HG03139 (cell line): ENCODE data around the gene SPN.
"Not testable (repeated sequence)": the region's sequence is repeated elsewhere in the genome, so short reads cannot be mapped to it uniquely, and the experiment has no call there.

Source experiments
- ATAC-seq: cut with Tn5 transposase; IDR thresholded peaks from one replicate; pipeline ENCODE4 v1.9.1; 2021; ENCODE audit not compliant: unreplicated experiment

The SPN gene

DNA sequence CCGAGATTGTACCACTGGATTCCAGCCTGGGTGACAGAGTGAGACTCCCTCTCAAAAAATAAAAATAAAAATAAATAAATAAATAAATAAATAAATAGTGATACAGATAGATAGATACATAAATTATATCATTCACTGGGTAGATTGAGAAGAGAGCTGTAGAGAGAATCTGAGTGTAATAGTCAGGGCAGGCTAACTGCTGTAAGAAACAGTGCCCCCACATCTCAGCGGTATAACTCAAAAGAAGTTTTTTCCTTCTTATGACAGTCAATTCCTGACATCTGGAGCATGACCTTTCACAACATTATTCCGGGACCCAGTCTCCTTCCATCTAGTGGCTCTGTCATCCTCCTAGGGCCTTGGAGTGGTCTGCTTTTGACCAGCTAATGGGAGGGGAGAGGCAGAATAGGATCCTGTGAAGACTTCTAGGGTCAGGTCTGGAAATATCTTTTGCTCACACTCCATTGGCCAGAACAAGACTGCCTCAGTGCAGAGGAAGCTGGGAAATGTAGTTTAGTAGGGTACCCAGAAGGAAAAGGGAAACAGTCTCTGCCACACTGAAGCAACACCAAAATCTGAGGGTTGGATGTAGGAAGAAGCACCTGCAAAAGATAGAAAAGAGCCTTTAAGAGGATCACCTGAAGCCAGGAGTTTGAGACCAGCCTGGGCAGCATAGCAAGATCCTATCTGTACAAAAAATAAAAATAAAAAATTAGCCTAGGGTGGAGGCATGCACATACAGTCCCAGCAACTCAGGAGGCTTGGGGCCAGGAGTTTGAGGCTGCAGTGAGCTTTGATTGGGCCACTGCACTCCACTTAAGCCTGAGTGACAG lies 13.0 kb downstream of the SPN start:
- no peak for ATAC-seq

DNA sequence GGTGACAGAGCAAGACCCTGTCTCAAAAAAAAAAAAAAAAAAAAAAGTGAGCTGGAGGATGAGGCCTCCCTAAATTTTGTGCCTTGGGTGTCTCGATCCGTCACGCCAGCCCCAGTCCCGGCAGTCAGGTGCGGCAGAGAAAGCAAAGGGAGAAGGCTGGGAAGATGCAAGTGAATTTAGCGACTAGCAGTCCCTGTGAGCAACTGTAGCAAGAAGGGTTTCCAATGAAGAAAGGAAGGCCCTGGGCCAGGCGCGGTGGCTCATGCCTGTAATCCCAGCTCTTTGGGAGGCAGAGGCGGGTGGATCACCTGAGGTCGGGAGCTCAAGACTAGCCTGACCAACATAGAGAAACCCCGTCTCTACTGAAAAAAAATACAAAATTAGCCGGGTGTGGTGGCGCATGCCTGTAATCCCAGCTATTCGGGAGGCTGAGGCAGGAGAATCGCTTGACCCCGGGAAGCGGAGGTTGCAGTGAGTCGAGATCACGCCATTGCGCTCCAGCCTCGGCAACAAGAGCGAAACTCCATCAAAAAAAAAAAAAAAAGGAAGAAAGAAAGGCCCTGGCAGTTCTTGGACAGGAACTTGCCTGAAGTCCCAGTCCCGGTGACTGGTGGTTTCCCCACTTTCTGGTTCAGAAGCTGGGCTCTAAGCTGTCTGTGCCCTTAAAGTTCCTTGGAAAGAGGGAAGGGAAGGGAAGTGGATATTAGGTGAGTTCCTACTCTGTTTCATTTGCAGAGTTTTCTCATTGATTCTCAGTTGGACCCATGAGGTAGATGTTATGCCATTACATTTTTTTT lies 14.1 kb downstream of the SPN start:
- no peak for ATAC-seq

DNA sequence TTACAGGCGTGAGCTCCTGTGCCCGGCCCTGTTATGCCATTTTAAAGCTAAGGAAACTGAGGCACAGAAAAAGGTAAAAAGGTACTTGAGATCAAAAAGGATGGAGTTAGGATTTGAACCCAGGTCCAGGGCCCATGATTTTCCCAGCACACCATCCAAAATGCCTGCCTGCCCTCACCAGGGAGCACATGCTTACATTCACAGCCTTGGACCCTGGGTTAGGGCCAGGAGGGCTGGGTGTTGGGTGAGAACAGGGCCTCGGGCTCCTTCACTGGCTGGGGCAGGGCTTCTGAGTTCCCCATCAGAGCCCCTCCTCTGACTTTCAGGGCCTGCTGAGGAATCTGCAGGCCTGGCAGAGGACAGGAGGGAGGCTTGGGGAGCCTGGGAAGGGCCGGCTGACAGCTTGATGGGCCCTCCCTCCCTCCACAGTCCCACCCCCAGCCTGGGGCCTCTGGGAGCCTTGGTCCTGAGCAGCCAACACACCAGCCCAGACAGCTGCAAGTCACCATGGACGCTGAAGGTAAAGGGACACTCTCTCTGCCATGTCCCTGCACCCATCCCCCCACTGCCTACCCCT lies 15.7 kb downstream of the SPN start, which contains the start of gene QPRT:
TSS of gene QPRT (plus strand) at position 490 of the 577 bp plus-strand sequence. CDS start at position 508, 18 bp downstream.
- no peak for ATAC-seq

DNA sequence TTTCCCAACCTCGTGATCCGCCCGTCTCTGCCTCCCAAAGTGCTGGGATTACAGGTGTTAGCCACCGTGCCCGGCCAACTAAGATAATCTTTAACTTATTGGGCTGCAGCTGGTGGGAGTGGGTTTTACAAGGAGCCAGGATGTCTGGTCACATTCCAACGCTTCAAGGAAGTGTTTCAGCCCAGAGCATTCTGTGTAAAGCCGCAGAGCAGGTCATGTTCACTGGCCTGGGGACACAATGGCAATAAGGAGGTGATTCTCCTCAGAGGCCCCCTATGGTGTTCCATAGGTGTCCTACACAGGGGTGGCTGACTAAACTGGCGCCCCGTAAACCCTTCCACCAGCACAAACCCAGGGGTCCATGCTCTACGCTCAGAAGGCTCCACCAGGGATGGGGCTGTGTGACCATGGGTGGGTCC lies 17.1 kb downstream of the SPN start:
- no peak for ATAC-seq

DNA sequence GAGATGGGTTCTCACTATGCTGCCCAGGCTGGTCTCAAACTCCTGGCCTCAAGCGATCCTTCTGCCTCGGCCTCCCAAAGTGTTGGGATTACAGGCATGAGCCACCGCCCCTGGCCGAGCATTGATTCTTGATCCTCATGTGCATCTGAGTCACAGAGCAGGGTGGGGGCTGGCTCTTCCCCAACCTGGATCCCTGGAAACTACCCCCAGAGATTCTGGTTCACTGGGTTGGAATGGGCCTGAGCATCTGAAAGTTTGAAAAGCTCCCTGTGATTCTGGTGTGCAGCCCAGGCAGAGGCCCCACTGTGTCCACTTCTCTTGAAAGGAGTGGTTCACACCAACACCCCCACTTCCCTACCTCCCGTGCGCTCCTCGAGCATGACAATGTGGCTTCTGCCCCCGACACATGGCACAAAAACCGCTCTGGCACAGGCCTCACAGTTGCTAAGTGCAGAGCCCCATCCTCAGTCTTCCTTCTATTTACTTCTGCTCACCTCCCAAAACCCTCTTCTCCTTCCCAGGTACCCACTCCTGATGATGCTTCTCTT lies 20.6 kb downstream of the SPN start:
- no peak for ATAC-seq

DNA sequence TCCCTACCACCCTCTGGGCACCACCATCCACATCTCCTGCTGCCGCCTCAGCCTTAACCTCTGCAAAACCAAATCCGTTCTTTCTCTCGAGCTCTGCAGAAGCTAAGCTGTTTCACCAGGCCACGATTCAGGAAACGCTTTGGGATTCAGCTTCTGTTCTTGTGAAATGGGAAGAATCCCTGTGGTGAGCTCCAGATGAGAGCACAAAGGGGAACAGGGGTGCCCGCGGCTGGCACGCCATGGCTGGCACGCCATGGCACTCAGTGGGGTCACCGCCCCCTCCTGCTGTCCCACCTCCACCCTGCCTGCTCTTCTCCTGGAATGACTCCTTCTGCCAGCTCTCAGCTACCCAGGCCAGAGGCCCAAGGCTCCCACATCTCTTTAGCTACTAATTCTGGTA lies 21.6 kb downstream of the SPN start:
- no peak for ATAC-seq

DNA sequence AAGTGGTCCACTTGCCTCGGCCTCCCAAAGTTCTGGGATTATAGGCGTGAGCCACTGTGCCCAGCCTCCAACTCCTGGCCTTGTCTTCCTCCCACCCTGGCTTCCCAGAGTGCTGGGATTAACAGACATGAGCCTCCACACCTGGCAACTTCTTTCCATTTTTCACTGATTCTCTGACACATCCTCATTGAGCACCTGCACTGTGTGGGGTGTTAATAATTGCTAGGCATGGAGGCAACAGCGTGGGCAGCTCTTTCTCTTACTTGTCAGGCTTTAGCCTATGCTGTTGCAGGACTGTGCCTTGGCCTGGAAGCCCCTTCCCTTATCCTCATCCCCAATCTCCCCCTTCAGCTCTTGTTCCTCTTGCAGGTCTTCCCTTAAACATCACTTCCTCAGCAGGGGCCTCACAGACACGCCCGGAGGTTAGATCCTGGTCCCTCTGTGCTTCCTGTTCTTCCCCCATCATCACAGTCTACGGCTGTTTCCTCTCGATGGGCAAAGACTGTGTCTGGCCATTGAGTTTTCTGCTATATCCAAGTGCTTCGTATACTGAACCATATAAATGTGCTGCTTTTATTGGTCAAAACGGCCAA lies 23.8 kb downstream of the SPN start:
- ATAC-seq: no peak

DNA sequence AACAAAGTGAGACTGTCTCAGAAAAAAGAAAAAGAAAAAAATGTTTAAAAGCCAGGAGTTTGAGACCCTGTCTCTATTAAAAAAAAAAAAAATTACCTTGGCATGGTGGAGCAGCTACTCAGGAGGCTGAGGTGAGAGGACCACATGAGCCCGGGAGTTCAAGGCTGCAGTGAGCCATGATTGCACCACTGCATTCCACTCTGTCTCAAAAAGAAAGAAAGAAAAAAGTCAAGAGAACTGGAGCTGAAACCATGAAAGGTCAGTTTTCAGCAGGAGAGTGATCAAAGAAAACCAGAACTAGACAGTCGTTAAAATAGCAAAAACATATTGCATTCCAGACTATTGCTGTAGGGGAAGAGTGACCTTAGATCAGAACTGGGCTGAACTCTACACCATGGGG lies 24.7 kb downstream of the SPN start:
- no peak for ATAC-seq

DNA sequence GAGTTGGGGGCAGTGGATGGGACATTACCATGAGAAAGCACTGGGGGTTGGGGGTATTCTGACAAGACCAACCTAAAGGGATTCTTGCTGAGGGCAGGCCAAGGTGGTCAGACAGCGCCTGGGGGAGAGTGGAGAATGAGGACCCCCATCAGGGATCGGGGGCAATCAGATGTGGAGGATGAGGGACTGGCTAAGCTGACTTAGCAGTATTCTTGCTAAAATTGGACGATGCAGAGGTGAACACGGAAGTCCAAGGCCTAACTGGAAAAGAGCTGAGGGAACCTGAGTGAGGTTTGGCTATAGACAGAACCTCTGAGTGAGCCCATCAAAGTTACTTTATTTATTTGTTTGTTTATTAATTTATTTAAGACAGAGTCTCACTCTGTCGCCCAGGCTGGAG lies 25.1 kb downstream of the SPN start:
- no peak for ATAC-seq

DNA sequence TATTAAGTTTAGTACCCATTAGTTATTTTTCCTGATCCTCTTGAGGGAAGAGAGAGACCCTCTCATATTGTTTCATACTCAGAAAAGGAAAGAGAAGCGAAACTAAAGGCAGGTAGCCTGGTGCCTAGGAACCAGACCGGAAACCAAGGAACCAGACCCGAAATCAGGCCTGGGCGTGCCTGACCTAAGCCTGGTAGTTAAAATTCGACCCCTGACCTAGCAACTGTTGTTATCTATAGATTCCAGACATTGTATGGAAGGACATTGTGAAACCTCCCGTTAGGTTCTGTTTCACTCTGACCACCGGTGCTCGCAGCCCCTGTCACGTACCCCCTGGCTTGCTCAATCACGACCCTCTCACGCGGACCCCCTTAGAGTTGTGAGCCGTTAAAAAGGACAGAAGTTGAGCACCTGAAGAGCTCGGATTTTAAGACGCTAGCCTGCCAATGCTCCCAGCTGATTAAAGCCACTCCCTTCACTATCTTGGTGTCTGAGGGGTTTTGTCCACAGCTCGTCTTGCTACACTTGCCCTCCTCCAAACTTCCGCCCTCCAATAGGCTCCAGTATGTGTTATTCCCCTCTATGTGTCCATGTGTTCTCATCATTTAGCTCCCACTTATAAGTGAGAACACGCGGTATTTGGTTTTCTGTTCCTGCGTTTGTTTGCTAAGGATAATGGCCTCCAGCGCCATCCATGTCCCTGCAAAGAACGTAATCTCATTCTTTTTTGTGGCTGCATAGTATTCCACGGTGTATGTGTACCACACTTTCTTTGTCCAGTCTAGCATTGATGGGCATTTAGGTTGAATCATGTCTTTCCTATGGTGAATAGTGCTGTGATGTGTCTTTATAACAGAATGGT lies 26.7 kb downstream of the SPN start:
- ATAC-seq: not testable (repeated sequence)

DNA sequence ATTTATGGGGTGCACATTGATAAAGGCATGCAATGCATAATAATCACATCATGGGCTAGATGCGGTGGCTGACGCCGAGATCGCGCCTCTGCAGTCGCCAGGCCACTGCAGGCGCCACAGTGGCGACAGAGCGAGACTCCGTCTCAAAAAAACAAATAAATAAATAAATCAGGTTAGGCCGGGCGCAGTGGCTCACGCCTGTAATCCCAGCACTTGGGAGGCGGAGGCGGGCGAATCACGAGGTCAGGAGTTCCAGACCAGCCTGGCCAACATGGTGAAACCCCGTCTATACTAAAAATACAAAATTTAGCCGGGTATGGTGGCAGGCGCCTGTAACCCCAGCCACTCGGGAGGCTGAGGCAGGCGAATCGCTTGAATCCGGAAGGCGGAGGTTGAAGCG lies 29.6 kb downstream of the SPN start:
- ATAC-seq: not testable (repeated sequence)

DNA sequence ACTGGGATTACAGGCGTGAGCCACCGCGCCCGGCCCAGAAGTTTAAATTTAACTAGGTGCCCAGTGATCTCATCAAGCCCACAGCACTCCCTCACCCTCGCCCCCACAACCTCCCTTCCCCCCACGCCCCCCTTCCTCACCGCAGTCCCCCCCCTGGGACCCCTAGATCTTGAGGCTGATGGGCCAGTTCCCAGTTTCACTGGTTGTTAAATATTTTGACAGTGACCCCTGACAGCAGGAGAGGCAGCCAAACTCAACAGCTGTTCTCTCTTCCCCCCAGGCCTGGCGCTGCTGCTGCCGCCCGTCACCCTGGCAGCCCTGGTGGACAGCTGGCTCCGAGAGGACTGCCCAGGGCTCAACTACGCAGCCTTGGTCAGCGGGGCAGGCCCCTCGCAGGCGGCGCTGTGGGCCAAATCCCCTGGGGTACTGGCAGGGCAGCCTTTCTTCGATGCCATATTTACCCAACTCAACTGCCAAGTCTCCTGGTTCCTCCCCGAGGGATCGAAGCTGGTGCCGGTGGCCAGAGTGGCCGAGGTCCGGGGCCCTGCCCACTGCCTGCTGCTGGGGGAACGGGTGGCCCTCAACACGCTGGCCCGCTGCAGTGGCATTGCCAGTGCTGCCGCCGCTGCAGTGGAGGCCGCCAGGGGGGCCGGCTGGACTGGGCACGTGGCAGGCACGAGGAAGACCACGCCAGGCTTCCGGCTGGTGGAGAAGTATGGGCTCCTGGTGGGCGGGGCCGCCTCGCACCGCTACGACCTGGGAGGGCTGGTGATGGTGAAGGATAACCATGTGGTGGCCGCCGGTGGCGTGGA lies 31.5 kb downstream of the SPN start:
- no peak for ATAC-seq

DNA sequence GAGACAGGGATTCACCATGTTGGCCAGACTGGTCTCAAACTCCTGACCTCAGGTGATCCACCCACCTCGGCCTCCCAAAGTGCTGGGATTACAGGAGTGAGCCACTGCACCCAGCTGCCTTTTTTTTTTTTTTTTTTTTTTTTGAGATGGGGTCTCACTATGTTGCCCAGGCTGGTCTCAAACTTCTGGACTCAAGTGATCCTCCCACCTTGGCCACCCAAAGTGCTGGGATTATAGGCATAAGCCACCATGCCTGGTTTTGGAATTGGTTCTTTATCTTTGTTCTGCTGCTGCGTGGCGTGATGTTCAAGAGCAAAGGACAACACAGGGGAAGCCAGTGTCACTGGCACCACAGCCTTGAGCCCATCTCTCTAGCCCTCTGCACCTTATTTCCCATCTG lies 32.6 kb downstream of the SPN start:
- ATAC-seq: not testable (repeated sequence)

DNA sequence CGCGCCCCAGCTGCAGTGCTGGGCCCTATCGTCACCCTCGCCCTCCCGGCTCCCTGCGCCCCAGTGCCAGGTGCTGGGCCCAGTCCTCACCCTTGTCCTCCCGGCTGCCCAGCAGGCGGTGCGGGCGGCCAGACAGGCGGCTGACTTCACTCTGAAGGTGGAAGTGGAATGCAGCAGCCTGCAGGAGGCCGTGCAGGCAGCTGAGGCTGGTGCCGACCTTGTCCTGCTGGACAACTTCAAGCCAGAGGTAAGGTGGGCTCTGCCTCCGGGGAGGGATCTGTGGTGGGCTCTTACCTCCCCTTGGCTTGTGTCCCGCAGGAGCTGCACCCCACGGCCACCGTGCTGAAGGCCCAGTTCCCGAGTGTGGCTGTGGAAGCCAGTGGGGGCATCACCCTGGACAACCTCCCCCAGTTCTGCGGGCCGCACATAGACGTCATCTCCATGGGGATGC lies 33.9 kb downstream of the SPN start:
- ATAC-seq: no peak

DNA sequence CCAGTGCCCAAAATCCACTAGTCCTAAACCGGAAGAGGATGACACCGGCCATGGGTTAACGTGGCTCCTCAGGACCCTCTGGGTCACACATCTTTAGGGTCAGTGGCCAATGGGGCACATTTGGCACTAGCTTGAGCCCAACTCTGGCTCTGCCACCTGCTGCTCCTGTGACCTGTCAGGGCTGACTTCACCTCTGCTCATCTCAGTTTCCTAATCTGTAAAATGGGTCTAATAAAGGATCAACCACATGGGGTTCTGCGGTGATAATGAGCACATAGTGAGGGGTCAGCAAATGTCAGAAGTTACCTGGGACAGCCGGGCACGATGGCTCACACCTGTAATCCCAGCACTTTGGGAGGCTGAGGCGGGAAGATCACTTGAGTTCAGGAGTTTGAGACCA lies 34.3 kb downstream of the SPN start:
- ATAC-seq: no peak

DNA sequence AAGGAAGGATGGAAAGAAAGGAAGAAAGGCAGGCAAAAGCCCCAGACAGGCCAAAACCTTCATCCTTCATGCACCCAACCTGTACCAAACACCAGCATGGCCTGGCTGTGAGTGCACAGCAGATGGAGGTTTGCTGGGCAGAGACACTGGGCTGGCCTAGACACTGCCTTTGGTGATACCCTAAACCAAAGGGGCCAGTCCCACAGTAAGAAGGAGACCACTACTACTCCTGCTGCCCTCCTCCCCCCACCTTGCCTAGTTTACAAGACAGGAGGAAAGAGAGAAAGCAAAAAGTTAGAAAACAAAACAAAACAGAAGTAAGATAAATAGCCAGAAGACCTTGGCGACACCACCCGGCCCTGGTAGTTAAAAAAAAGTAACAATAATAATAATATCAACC lies 35.0 kb downstream of the SPN start:
- no peak for ATAC-seq

DNA sequence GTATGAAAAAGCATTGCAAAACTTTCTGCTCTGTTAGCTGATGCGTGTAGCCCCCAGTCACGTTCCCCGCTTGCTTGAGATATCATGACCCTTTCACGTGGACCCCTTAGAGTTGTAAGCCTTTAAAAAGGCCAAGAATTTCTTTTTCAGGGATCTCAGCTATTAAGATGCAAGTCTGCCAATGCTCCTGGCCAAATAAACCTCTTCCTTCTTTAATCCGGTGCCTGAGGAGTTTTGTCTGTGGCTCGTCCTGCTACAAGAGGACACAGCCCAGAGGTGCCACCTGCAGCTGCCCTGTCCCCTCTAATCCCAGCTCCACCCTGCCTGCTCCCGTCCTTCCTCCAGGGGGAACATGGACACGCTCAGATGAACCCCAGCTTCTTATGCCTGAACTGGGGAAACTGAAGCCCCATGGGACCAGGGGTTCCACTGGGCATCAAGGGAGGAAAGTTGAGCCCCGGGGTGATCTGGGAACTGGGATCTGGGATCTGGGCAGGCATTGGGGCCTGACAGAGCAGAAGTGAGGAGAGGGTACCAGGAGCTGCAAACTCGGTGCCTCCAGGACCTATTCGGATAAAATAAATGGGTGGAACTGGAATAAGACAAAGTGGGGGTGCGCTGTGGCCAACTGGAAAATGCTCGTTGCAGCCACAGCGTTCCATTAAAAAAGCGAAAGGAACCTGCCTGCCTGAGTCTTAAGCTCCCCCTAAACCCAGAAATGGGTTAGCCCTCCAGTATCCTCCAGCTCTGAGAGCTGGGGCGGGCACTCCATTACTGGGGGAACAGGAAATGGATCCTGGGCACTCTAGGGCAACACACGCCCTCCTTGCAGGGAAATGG lies 35.7 kb downstream of the SPN start:
- ATAC-seq: no peak
